Stomach smooth muscle (tissue), 2 donors: ENCODE data around the gene C5orf15.
"Not testable (repeated sequence)": the region's sequence is repeated elsewhere in the genome, so short reads cannot be mapped to it uniquely, and the experiment has no call there.

Source experiments
- H3K27ac ChIP-seq: one replicate; pipeline ENCODE4 v1.7.0; 2013; ENCODE audit warnings: mild to moderate bottlenecking, low read length, inconsistent platforms
- H3K27me3 ChIP-seq, 2 donors: one replicate each; pipeline ENCODE4 v1.7.0; 2013; ENCODE audit warnings: low read length in 2 of 2; ENCODE audit not compliant: insufficient read depth in 2 of 2, control insufficient read depth in 1 of 2
- H3K36me3 ChIP-seq, 2 donors: one replicate each; pipeline ENCODE4 v1.7.0; 2013; ENCODE audit warnings: low read length in 2 of 2; ENCODE audit not compliant: control insufficient read depth in 2 of 2, insufficient read depth in 2 of 2
- H3K4me1 ChIP-seq: one replicate; pipeline ENCODE4 v1.7.0; 2013; ENCODE audit warnings: low read length; ENCODE audit not compliant: control insufficient read depth, insufficient read depth
- H3K4me3 ChIP-seq, 2 donors: one replicate each; pipeline ENCODE4 v1.7.0; 2013; ENCODE audit warnings: low read length in 2 of 2
- H3K9ac ChIP-seq, 2 donors: one replicate each; pipeline ENCODE4 v1.7.0; 2013; ENCODE audit warnings: low read length in 2 of 2, mild to moderate bottlenecking in 1 of 2
- H3K9me3 ChIP-seq, 2 donors: one replicate each; pipeline ENCODE4 v1.7.0; 2013; ENCODE audit warnings: low read length in 2 of 2; ENCODE audit not compliant: control insufficient read depth in 2 of 2
- donor health status: healthy.
- donor health status: Pancreatic carcinoma.

C5orf15 gene

GRCh38 chr5:133977161-133977787 lies 8.8 kb upstream of the C5orf15 start:
- Histone ChIP-seq H3K4me1 (no peaks in the 10 kb centered on the region), H3K9ac (no peak overlapping the region), H3K27ac (no peak overlapping the region), H3K36me3 (peaks cover 40% of the 10 kb centered on the region in 2 donors), H3K9me3 (no peaks in the 10 kb centered on the region), H3K4me3 (no peak overlapping the region), H3K27me3 (no peaks in the 10 kb centered on the region)

GRCh38 chr5:133975546-133975945 lies 7.1 kb upstream of the C5orf15 start:
- not testable (repeated sequence) for H3K9ac ChIP-seq, H3K27me3 ChIP-seq, H3K4me3 ChIP-seq, H3K27ac ChIP-seq, H3K9me3 ChIP-seq, H3K4me1 ChIP-seq
- peaks cover 30 to 34% of the 10 kb centered on the region in 2 donors for H3K36me3 ChIP-seq

- Histone ChIP-seq H3K9me3 (no peaks in the 10 kb centered on the region), H3K27ac (no peak overlapping the region), H3K4me3 (no peak overlapping the region), H3K27me3 (no peaks in the 10 kb centered on the region), H3K9ac (no peak overlapping the region), H3K4me1 (no peaks in the 10 kb centered on the region), H3K36me3 (peaks cover 28 to 34% of the 10 kb centered on the region in 2 donors)
Measured at GRCh38 chr5:133974142-133974541, 5.7 kb upstream of the C5orf15 start.

GRCh38 chr5:133970325-133970909 lies 2.0 kb upstream of the C5orf15 start:
- H3K4me1 ChIP-seq, result peaks cover 10% of the 10 kb centered on the region
- no peaks in the 10 kb centered on the region for H3K9me3 ChIP-seq
- H3K27ac ChIP-seq, result no peak overlapping the region
- H3K4me3 ChIP-seq, result no peak overlapping the region
- H3K36me3 ChIP-seq, result peaks cover 20 to 29% of the 10 kb centered on the region in 2 donors
- no peak overlapping the region for H3K9ac ChIP-seq
- H3K27me3 ChIP-seq, result no peaks in the 10 kb centered on the region

GRCh38 chr5:133969654-133970324 lies 1.4 kb upstream of the C5orf15 start:
- H3K9ac ChIP-seq, result no peak overlapping the region

GRCh38 chr5:133967698-133968203 lies 674 bp downstream of the C5orf15 start:
- Histone ChIP-seq H3K27ac (peak overlapping the region; percentile 89), H3K9ac (peak overlapping the region; percentile 93 to 96), H3K27me3 (no peaks in the 10 kb centered on the region), H3K4me3 (peak overlapping the region; percentile 96 to 98), H3K4me1 (peaks cover 10% of the 10 kb centered on the region), H3K36me3 (peaks cover under 1 to 9% of the 10 kb centered on the region in 2 donors), H3K9me3 (peaks cover 0 to 4% of the 10 kb centered on the region in 2 donors)

More at GRCh38 chr5:133969654-133970324, 1.4 kb upstream of the C5orf15 start:
- Histone ChIP-seq H3K27me3 (no peaks in the 10 kb centered on the region), H3K27ac (no peak overlapping the region), H3K4me3 (peak overlapping the region in 1 of 2 donors; percentile 10), H3K9me3 (no peaks in the 10 kb centered on the region), H3K36me3 (peaks cover 16 to 25% of the 10 kb centered on the region in 2 donors), H3K4me1 (peaks cover 10% of the 10 kb centered on the region)

GRCh38 chr5:133967124-133967523 lies 1.3 kb downstream of the C5orf15 start:
- peak overlapping the region; percentile 96 to 98 for H3K4me3 ChIP-seq
- peaks cover 0 to 7% of the 10 kb centered on the region in 2 donors for H3K36me3 ChIP-seq
- H3K27me3 ChIP-seq, result no peaks in the 10 kb centered on the region
- peaks cover 10% of the 10 kb centered on the region for H3K4me1 ChIP-seq
- peaks cover 0 to 4% of the 10 kb centered on the region in 2 donors for H3K9me3 ChIP-seq
- no peak overlapping the region for H3K27ac ChIP-seq
- H3K9ac ChIP-seq, result peak overlapping the region in 1 of 2 donors; percentile 93

GRCh38 chr5:133966090-133966489 lies 2.3 kb downstream of the C5orf15 start:
- Histone ChIP-seq H3K4me1 (peaks cover 10% of the 10 kb centered on the region), H3K27ac (no peak overlapping the region), H3K9ac (no peak overlapping the region), H3K27me3 (no peaks in the 10 kb centered on the region), H3K9me3 (peaks cover 0 to 4% of the 10 kb centered on the region in 2 donors), H3K36me3 (peaks cover 0 to 2% of the 10 kb centered on the region in 2 donors), H3K4me3 (no peak overlapping the region)

- Histone ChIP-seq H3K4me1 (peaks cover 10% of the 10 kb centered on the region), H3K9ac (no peak overlapping the region), H3K9me3 (peaks cover 0 to 4% of the 10 kb centered on the region in 2 donors), H3K27me3 (no peaks in the 10 kb centered on the region), H3K4me3 (no peak overlapping the region), H3K27ac (no peak overlapping the region), H3K36me3 (peaks cover 6 to 8% of the 10 kb centered on the region in 2 donors)
Measured at GRCh38 chr5:133963493-133964128, 4.8 kb downstream of the C5orf15 start.

GRCh38 chr5:133962801-133963476 lies 5.5 kb downstream of the C5orf15 start:
- H3K27ac ChIP-seq, result no peak overlapping the region
- H3K9me3 ChIP-seq, result peaks cover 0 to 4% of the 10 kb centered on the region in 2 donors
- H3K4me1 ChIP-seq, result peaks cover 8% of the 10 kb centered on the region
- H3K4me3 ChIP-seq, result no peak overlapping the region
- H3K36me3 ChIP-seq, result peaks cover 7 to 8% of the 10 kb centered on the region in 2 donors
- H3K9ac ChIP-seq, result no peak overlapping the region
- H3K27me3 ChIP-seq, result no peaks in the 10 kb centered on the region
